ENCODE measurements around the gene CTU2.

DNA sequence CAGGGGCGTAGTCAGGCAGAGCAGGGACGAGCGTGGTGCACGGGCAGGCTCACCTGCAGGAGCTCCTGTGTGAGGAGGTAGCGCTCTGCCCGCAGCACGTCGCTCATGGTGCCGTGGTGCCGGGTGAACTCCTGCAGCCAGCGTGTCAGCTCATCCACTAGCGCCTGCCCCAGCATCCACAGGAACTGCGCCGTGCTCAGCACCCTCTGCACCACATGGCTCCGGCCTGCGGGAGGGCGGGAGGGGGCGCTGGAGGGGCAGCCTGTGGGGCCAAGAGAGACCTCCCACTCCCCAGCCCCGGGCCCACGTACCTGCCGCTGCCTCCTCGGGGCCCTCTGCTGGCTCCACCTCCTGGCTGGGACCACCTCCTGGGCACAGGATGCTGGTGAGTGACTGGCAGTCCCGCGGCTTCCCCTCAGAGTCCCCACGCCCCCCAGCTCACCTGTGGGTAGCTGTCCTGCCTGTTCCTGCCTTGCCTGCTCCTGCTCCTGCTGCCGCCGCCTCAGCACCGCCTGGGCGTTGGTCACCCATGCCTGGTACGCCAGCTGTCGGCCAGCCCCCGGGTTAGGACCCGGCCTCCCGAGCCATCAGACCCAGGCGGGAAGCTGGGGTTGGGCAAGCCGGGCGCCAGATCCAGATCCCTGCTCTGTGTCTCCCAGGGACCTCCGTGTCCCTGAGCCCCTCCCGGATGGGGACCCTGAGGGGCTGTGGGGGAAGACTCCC lies 16.6 kb downstream of the CTU2 start:
- TF ChIP-seq POLR2A (IDR thresholded peaks at IDR 0.05; ENCODE audit: low read depth, low read length), result no peak
- no peak for TF ChIP-seq TAF1 (IDR thresholded peaks at IDR 0.05; ENCODE audit: low read depth, low read length)
- no peak for TF ChIP-seq POLR2AphosphoS5 (IDR thresholded peaks at IDR 0.05; ENCODE audit: low read depth, low read length)
- TF ChIP-seq SPI1 (IDR thresholded peaks at IDR 0.05; ENCODE audit: low read depth, low read length), result no peak
- TF ChIP-seq PAX5 (IDR thresholded peaks at IDR 0.05; ENCODE audit: insufficient read depth, low read length, severe bottlenecking), result no peak
- no peak for TF ChIP-seq POU2F2 (IDR thresholded peaks at IDR 0.05; ENCODE audit: low read depth, low read length)

Measured in GM12891 (cell line).